Stimulated activated CD8-positive, alpha-beta memory T cell treated with anti-CD3 and anti-CD28 coated beads, Interleukin-12 subunit alpha, Interleukin-12 subunit beta, amount 100 ng/mL, for 4 hours (primary cell): Measurements from ENCODE around the gene SMIM28.
"Not testable (repeated sequence)": the region's sequence is repeated elsewhere in the genome, so short reads cannot be mapped to it uniquely, and the experiment has no call there.

Experiments used
- DNase-seq: peaks from one replicate; pipeline ENCODE4 v3.0.0-alpha.2; 2020; ENCODE audit warnings: low read depth

The SMIM28 gene

GRCh38 chr6:138377844-138378243, at the start of gene SMIM28:
Gene SMIM28, plus strand, starts transcription at chr6:138377905. Its CDS starts 168 bp downstream, at chr6:138378073.
- no peak for DNase-seq

- no peak for DNase-seq
These were observed 49.5 kb upstream of the SMIM28 start for GRCh38 chr6:138328210-138328609.

GRCh38 chr6:138330763-138331162, 46.9 kb upstream of the SMIM28 start:
- DNase-seq: no peak

- DNase-seq: no peak
These were observed 46.3 kb upstream of the SMIM28 start for GRCh38 chr6:138331444-138331843.

- DNase-seq: no peak
These were observed 45.7 kb upstream of the SMIM28 start for GRCh38 chr6:138331984-138332383.

- DNase-seq: no peak
These were observed 43.7 kb upstream of the SMIM28 start for GRCh38 chr6:138334000-138334399.

- no peak for DNase-seq
These were observed 42.7 kb upstream of the SMIM28 start for GRCh38 chr6:138334963-138335362.

GRCh38 chr6:138336221-138336620, 41.5 kb upstream of the SMIM28 start:
- no peak for DNase-seq

- no peak for DNase-seq
These were observed 40.6 kb upstream of the SMIM28 start for GRCh38 chr6:138337076-138337475.

GRCh38 chr6:138339024-138339423, 38.7 kb upstream of the SMIM28 start:
- no peak for DNase-seq

- no peak for DNase-seq
These were observed 36.5 kb upstream of the SMIM28 start for GRCh38 chr6:138341176-138341575.

- DNase-seq: no peak
These were observed 34.6 kb upstream of the SMIM28 start for GRCh38 chr6:138343112-138343511.

- no peak for DNase-seq
These were observed 32.0 kb upstream of the SMIM28 start for GRCh38 chr6:138345565-138346285.

- DNase-seq: no peak
These were observed 31.2 kb upstream of the SMIM28 start for GRCh38 chr6:138346302-138347195.

GRCh38 chr6:138347864-138348263, 29.8 kb upstream of the SMIM28 start:
- no peak for DNase-seq

GRCh38 chr6:138349891-138350290, 27.8 kb upstream of the SMIM28 start:
- no peak for DNase-seq

GRCh38 chr6:138357928-138358327, 19.8 kb upstream of the SMIM28 start:
- no peak for DNase-seq

- DNase-seq: not testable (repeated sequence)
These were observed 9.0 kb upstream of the SMIM28 start for GRCh38 chr6:138368684-138369083.

GRCh38 chr6:138370631-138371451, 6.9 kb upstream of the SMIM28 start:
- DNase-seq: no peak

- DNase-seq: no peak
These were observed 6.3 kb upstream of the SMIM28 start for GRCh38 chr6:138371452-138371711.

- no peak for DNase-seq
These were observed 6.0 kb upstream of the SMIM28 start for GRCh38 chr6:138371720-138372119.

- DNase-seq: no peak
These were observed 4.8 kb upstream of the SMIM28 start for GRCh38 chr6:138372711-138373463.
